Thymus (tissue), 14 donors: ENCODE data around the gene DAD1. TPM values are rescaled to one million over a fixed set of nuclear protein-coding genes. Genes with fewer than 3 reads are reported as not detected.
A peak's percentile ranks its signal among the peaks of the same experiment; 100 is the strongest.
"Not testable (repeated sequence)": the region's sequence is repeated elsewhere in the genome, so short reads cannot be mapped to it uniquely, and the experiment has no call there.

Experiments
- DNase-seq, 9 donors: peaks; one replicate each; pipeline ENCODE4 v3.0.0-alpha.2; 2013; ENCODE audit warnings: low spot score in 9 of 9, low read depth in 6 of 9, missing footprints in 1 of 9
- H3K27ac ChIP-seq, 2 donors: one replicate each; pipeline ENCODE4 v1.5.1; 2013; ENCODE audit warnings: control low read depth in 1 of 2, low read depth in 1 of 2, low read length in 1 of 2, mild to moderate bottlenecking in 1 of 2, moderate library complexity in 1 of 2
- H3K27me3 ChIP-seq, 2 donors: one replicate each; pipeline ENCODE4 v1.5.1; 2013; ENCODE audit warnings: low read length in 1 of 2; ENCODE audit not compliant: control insufficient read depth in 2 of 2, insufficient read depth in 1 of 2
- H3K36me3 ChIP-seq, 2 donors: one replicate each; pipeline ENCODE4 v1.5.1; 2013; ENCODE audit warnings: low read length in 1 of 2, mild to moderate bottlenecking in 1 of 2, moderate library complexity in 1 of 2; ENCODE audit not compliant: control insufficient read depth in 2 of 2, insufficient read depth in 2 of 2
- H3K4me1 ChIP-seq, 2 donors: one replicate each; pipeline ENCODE4 v1.5.1; 2013; ENCODE audit warnings: low read length in 2 of 2; ENCODE audit not compliant: control insufficient read depth in 2 of 2, insufficient read depth in 2 of 2
- H3K4me3 ChIP-seq, 2 donors: one replicate each; pipeline ENCODE4 v1.5.1; 2013; ENCODE audit warnings: low read length in 2 of 2, control low read depth in 1 of 2, mild to moderate bottlenecking in 1 of 2
- H3K9me3 ChIP-seq, 2 donors: one replicate each; pipeline ENCODE4 v1.5.1; 2013; ENCODE audit warnings: low read length in 1 of 2, mild to moderate bottlenecking in 1 of 2; ENCODE audit not compliant: control insufficient read depth in 2 of 2, insufficient read depth in 1 of 2
- WGBS: extraction: QIAGEN DNeasy Blood & Tissue Kit; methylation state at CpG from one replicate; pipeline ENCODE4 v1.1.7; 2013; 5-methylcytosine and 5-hydroxymethylcytosine counted together
- long read RNA-seq, 10 donors: transcript quantifications; one replicate each; lab custom pipeline, GENCODE V29; 2026
- polyA plus RNA-seq: library from polyadenylated mRNA; stranded (reverse); fragments of 200-250 nt; gene quantifications from one replicate; pipeline ENCODE4 v1.2.3, GENCODE V29; 2013
- total RNA-seq: library from RNA; stranded (reverse); fragments of 120-200 nt; gene quantifications from one replicate; pipeline ENCODE4 v1.2.4, GENCODE V29; 2013
- donor health status: healthy.

The DAD1 gene
- total RNA-seq = 220 TPM
- polyA plus RNA-seq = 237 TPM
- long read RNA-seq, donor 1, transcript DAD1-201 (3 exons, 731 nt) = major isoform, 18 of 19 reads
- long read RNA-seq, donor 1, partial matches to known transcripts = 0 of 19 reads
- long read RNA-seq, donor 1, other reads (novel, unspliced or antisense) = 0 of 19 reads
- long read RNA-seq, donor 2 = 0 reads
- long read RNA-seq, donor 3, transcript DAD1-201 (3 exons, 731 nt) = major isoform, 296 of 353 reads
- long read RNA-seq, donor 3, partial matches to known transcripts = 51 of 353 reads
- long read RNA-seq, donor 3, other reads (novel, unspliced or antisense) = 5 of 353 reads
- long read RNA-seq, donor 4, transcript DAD1-201 (3 exons, 731 nt) = major isoform, 68 of 89 reads
- long read RNA-seq, donor 4, partial matches to known transcripts = 21 of 89 reads
- long read RNA-seq, donor 4, other reads (novel, unspliced or antisense) = 0 of 89 reads
- long read RNA-seq, donor 5, transcript DAD1-201 (3 exons, 731 nt) = major isoform, 273 of 376 reads
- long read RNA-seq, donor 5, partial matches to known transcripts = 97 of 376 reads
- long read RNA-seq, donor 5, other reads (novel, unspliced or antisense) = 5 of 376 reads
- long read RNA-seq, donor 6, transcript DAD1-201 (3 exons, 731 nt) = major isoform, 132 of 145 reads
- long read RNA-seq, donor 6, partial matches to known transcripts = 12 of 145 reads
- long read RNA-seq, donor 6, other reads (novel, unspliced or antisense) = 0 of 145 reads
- long read RNA-seq, donor 7, transcript DAD1-201 (3 exons, 731 nt) = major isoform, 159 of 199 reads
- long read RNA-seq, donor 7, partial matches to known transcripts = 40 of 199 reads
- long read RNA-seq, donor 7, other reads (novel, unspliced or antisense) = 0 of 199 reads
- long read RNA-seq, donor 8, transcript DAD1-201 (3 exons, 731 nt) = major isoform, 54 of 55 reads
- long read RNA-seq, donor 8, partial matches to known transcripts = 0 of 55 reads
- long read RNA-seq, donor 8, other reads (novel, unspliced or antisense) = 0 of 55 reads
- long read RNA-seq, donor 9, transcript DAD1-201 (3 exons, 731 nt) = major isoform, 89 of 119 reads
- long read RNA-seq, donor 9, partial matches to known transcripts = 29 of 119 reads
- long read RNA-seq, donor 9, other reads (novel, unspliced or antisense) = 0 of 119 reads
- long read RNA-seq, donor 10, transcript DAD1-201 (3 exons, 731 nt) = major isoform, 134 of 163 reads
- long read RNA-seq, donor 10, partial matches to known transcripts = 28 of 163 reads
- long read RNA-seq, donor 10, other reads (novel, unspliced or antisense) = 0 of 163 reads

GRCh38 chr14:22589096-22589839, at the start of gene DAD1:
Gene DAD1, minus strand, starts transcription at chr14:22589224. Its CDS starts 67 bp downstream, at chr14:22589157.
- Histone ChIP-seq H3K9me3 (no peaks in the 10 kb centered on the region), H3K27ac (peak within 1 kb of the TSS; percentile 94 to 97), H3K4me1 (peaks cover 12 to 29% of the 10 kb centered on the region in 2 donors), H3K36me3 (peaks cover 0 to 6% of the 10 kb centered on the region in 2 donors), H3K27me3 (peaks cover 6 to 20% of the 10 kb centered on the region in 2 donors), H3K4me3 (peak within 1 kb of the TSS; percentile 72 to 76)
- peak; percentile 99 to 100 (median 100) for DNase-seq
- under 1% methylated on average over 44 of the region's 44 CpGs for WGBS

- not testable (repeated sequence) for H3K36me3 ChIP-seq, H3K4me1 ChIP-seq, H3K27ac ChIP-seq, H3K4me3 ChIP-seq, H3K27me3 ChIP-seq, H3K9me3 ChIP-seq, DNase-seq
- WGBS = 0% methylated on average over 1 of the region's 1 CpG
These were observed 47.0 kb upstream of the DAD1 start for GRCh38 chr14:22635980-22636379.

GRCh38 chr14:22634233-22634900, 45.3 kb upstream of the DAD1 start:
- WGBS = 95% methylated on average over 8 of the region's 8 CpGs
- no peak overlapping the region for H3K27ac ChIP-seq
- H3K9me3 ChIP-seq = peaks cover 0 to 2% of the 10 kb centered on the region in 2 donors
- DNase-seq = no peak
- no peaks in the 10 kb centered on the region for H3K4me1 ChIP-seq
- no peak overlapping the region for H3K4me3 ChIP-seq
- H3K36me3 ChIP-seq = no peaks in the 10 kb centered on the region
- peaks cover 3 to 8% of the 10 kb centered on the region in 2 donors for H3K27me3 ChIP-seq

- Histone ChIP-seq H3K4me1 (no peaks in the 10 kb centered on the region), H3K9me3 (peaks cover 0 to 2% of the 10 kb centered on the region in 2 donors), H3K27ac (no peak overlapping the region), H3K4me3 (no peak overlapping the region), H3K27me3 (peaks cover 3 to 12% of the 10 kb centered on the region in 2 donors), H3K36me3 (no peaks in the 10 kb centered on the region)
- WGBS = 94% methylated on average over 2 of the region's 2 CpGs
- no peak for DNase-seq
These were observed 41.5 kb upstream of the DAD1 start for GRCh38 chr14:22630486-22630885.

- DNase-seq = no peak
- Histone ChIP-seq H3K9me3 (peaks cover 0 to 2% of the 10 kb centered on the region in 2 donors), H3K4me1 (no peaks in the 10 kb centered on the region), H3K27ac (no peak overlapping the region), H3K36me3 (no peaks in the 10 kb centered on the region), H3K27me3 (peaks cover 3 to 12% of the 10 kb centered on the region in 2 donors), H3K4me3 (no peak overlapping the region)
- WGBS = 98% methylated on average over 3 of the region's 3 CpGs
These were observed 41.0 kb upstream of the DAD1 start for GRCh38 chr14:22630066-22630465.

- H3K36me3 ChIP-seq = no peaks in the 10 kb centered on the region
- no peak for DNase-seq
- no peaks in the 10 kb centered on the region for H3K4me1 ChIP-seq
- peaks cover 0 to 9% of the 10 kb centered on the region in 2 donors for H3K27me3 ChIP-seq
- H3K4me3 ChIP-seq = no peak overlapping the region
- peaks cover 0 to 2% of the 10 kb centered on the region in 2 donors for H3K9me3 ChIP-seq
- H3K27ac ChIP-seq = no peak overlapping the region
- 87% methylated on average over 5 of the region's 5 CpGs for WGBS
These were observed 40.3 kb upstream of the DAD1 start for GRCh38 chr14:22629361-22629760.

- Histone ChIP-seq H3K4me3 (no peak overlapping the region), H3K36me3 (no peaks in the 10 kb centered on the region), H3K4me1 (no peaks in the 10 kb centered on the region), H3K27ac (no peak overlapping the region), H3K9me3 (peaks cover 0 to 2% of the 10 kb centered on the region in 2 donors), H3K27me3 (peaks cover 0 to 3% of the 10 kb centered on the region in 2 donors)
- WGBS = 94% methylated on average over 7 of the region's 7 CpGs
- no peak for DNase-seq
These were observed 38.7 kb upstream of the DAD1 start for GRCh38 chr14:22627506-22628263.
